Brain microvascular endothelial cell (primary cell): ENCODE measurements around the gene HLA-DOB.

Experiments
- DNase-seq: peaks from one replicate; pipeline ENCODE4 v3.0.0-alpha.2; 2020
- H3K27ac ChIP-seq: fragments of 250-450 bp; sonication (Bioruptor Pico); 2 replicates; pipeline ENCODE4 v1.5.1; 2020; ENCODE audit warnings: mild to moderate bottlenecking, moderate library complexity
- H3K27me3 ChIP-seq: fragments of 250-450 bp; sonication (Bioruptor Pico); replicated peaks from 2 replicates; pipeline ENCODE4 v1.5.1; 2020; ENCODE audit warnings: mild to moderate bottlenecking
- H3K36me3 ChIP-seq: fragments of 250-450 bp; sonication (Bioruptor Pico); replicated peaks from 2 replicates; pipeline ENCODE4 v1.5.1; 2020; ENCODE audit warnings: mild to moderate bottlenecking
- H3K4me3 ChIP-seq: 2 replicates; pipeline ENCODE4 v1.5.1; 2011; ENCODE audit warnings: low read depth, mild to moderate bottlenecking, control low read depth, low read length, moderate library complexity
- CTCF ChIP-seq: IDR thresholded peaks from 2 replicates; pipeline ENCODE4 v1.5.1; 2011; ENCODE audit warnings: low read depth, mild to moderate bottlenecking, moderate library complexity, low read length, control low read depth, inconsistent platforms; ENCODE audit errors: missing control alignments
- in situ Hi-C: cut with HindIII; loops from 2 replicates; pipeline ENCODE4 v1.10.0; 2017; ENCODE audit warnings: low sequenced_read_pairs, low pct_ligation_motif_present

HLA-DOB gene

GRCh38 chr6:32829495-32829894, 12.7 kb upstream of the HLA-DOB start:
- Histone ChIP-seq H3K4me3 (no peak overlapping the region), H3K27ac (no peak overlapping the region), H3K27me3 (no peaks in the 10 kb centered on the region), H3K36me3 (peaks cover 36% of the 10 kb centered on the region)
- in situ Hi-C loops: no loop called here
- no peak for TF ChIP-seq CTCF
- no peak for DNase-seq

GRCh38 chr6:32827025-32827424, 10.2 kb upstream of the HLA-DOB start:
- Histone ChIP-seq H3K4me3 (no peak overlapping the region), H3K27me3 (no peaks in the 10 kb centered on the region), H3K27ac (no peak overlapping the region), H3K36me3 (peaks cover 25% of the 10 kb centered on the region)
- no peak for TF ChIP-seq CTCF
- no peak for DNase-seq
- in situ Hi-C loops: no loop called here

GRCh38 chr6:32825966-32826365, 9.2 kb upstream of the HLA-DOB start:
- H3K27me3 ChIP-seq: no peaks in the 10 kb centered on the region
- DNase-seq: peak; percentile 16
- in situ Hi-C loops: no loop called here
- peak; percentile 59 for TF ChIP-seq CTCF
- H3K4me3 ChIP-seq: no peak overlapping the region
- H3K27ac ChIP-seq: no peak overlapping the region
- peaks cover 15% of the 10 kb centered on the region for H3K36me3 ChIP-seq

GRCh38 chr6:32819729-32820128, 2.9 kb upstream of the HLA-DOB start:
- no peak for TF ChIP-seq CTCF
- in situ Hi-C loops: no loop called here
- Histone ChIP-seq H3K36me3 (no peaks in the 10 kb centered on the region), H3K4me3 (no peak overlapping the region), H3K27me3 (no peaks in the 10 kb centered on the region), H3K27ac (no peak overlapping the region)
- peak; percentile 12 for DNase-seq

- no peak for DNase-seq
- in situ Hi-C loops: no loop called here
- Histone ChIP-seq H3K4me3 (no peak overlapping the region), H3K36me3 (no peaks in the 10 kb centered on the region), H3K27me3 (no peaks in the 10 kb centered on the region), H3K27ac (no peak overlapping the region)
- no peak for TF ChIP-seq CTCF
Measured at GRCh38 chr6:32818867-32819266, 2.1 kb upstream of the HLA-DOB start.

- H3K4me3 ChIP-seq: no peak overlapping the region
- H3K36me3 ChIP-seq: no peaks in the 10 kb centered on the region
- H3K27ac ChIP-seq: no peak overlapping the region
- H3K27me3 ChIP-seq: no peaks in the 10 kb centered on the region
- in situ Hi-C loops: no loop called here
- no peak for DNase-seq
- no peak for TF ChIP-seq CTCF
Measured at GRCh38 chr6:32815996-32816395, 806 bp downstream of the HLA-DOB start.
